GM21717 (cell line): ENCODE data around the gene MEN1.

Experiments used
- ATAC-seq: cut with Tn5 transposase; IDR thresholded peaks from one replicate; pipeline ENCODE4 v1.9.1; 2021; ENCODE audit warnings: mild to moderate bottlenecking, moderate library complexity; ENCODE audit not compliant: unreplicated experiment

The MEN1 gene

DNA sequence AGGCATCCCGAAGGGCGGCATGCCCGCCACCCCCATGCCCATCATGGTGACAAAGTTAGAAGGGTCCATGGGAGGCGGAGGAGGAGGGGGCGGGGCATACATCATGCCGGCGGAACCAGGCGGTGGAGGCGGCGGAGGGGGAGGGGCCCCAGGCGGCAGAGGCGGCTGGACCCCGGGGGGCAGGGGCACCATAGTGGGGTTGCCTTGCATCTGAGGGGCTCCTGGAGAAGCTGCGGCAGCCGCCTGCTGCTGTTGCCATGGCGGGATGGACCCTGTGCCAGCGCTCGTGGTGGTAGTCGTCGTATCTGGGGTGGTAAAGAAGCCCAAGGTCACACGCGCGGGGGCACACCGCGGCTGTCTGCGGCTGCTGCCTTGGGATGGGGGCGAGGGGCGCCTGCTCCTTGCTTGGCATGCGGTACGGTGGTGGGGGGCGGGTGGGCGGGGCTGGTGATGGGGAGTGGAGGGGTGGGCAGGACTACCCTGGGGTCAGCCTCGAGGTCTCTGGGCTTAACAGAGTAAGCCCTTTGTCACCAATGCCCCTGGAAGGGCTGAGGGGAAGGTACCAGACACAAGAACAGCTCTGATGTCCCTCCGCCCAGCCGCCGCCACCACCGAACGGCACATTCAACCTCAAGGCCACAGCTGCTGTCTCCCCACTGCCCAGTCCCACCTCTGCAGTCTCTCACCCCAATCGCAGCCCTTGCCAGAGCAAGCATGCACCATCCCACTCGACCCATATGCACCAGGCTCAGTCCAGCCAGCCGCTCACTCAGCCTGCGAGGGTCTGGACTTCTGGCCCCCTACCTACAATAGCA is 44.3 kb downstream of the MEN1 start:
- no peak for ATAC-seq

DNA sequence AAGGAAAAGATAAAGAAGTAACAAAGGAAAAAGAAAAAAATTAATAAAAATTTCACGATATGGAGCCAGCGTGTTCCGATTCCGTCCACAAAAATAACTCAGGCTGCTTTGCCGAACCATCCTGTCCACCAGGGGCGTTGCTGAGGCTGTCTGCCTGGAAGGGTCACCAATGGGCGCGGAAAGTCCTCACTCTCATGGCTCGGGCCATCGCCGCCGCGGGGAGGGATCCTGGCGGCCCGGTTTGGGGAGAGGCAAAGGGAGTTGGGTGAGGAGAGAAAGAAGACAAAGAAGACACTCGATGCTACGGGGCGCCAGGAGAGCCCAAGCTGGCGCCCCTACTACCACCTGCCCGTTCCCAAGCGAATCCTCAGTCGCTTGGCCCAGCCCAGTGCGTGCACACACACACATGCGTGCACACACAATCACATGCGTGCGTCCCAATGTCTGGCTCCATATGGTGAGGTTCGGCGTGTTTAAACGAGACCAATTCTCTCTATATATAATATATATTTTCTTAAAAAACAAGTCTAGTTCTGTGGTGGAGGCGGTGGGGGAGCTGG is 45.0 kb downstream of the MEN1 start:
- no peak for ATAC-seq

DNA sequence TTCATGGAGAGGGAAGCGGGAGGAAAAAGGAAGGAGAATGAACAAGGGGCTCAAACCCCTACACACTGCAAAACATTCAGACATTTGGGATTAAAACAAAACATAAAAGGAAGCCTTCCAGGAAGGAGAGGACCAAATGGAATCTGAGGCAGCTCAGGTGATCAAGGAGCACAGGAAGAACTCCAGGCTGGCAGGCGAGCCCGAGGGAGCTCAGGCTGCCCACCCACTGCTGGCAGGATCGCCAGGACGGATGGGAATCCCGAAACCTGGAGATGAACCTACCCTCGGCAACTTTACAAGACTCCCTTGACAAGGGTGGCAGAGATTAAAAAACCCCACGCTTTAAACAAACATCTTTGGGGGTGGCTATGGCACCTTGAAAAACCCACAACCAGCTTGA is 45.6 kb downstream of the MEN1 start:
- ATAC-seq, result no peak

DNA sequence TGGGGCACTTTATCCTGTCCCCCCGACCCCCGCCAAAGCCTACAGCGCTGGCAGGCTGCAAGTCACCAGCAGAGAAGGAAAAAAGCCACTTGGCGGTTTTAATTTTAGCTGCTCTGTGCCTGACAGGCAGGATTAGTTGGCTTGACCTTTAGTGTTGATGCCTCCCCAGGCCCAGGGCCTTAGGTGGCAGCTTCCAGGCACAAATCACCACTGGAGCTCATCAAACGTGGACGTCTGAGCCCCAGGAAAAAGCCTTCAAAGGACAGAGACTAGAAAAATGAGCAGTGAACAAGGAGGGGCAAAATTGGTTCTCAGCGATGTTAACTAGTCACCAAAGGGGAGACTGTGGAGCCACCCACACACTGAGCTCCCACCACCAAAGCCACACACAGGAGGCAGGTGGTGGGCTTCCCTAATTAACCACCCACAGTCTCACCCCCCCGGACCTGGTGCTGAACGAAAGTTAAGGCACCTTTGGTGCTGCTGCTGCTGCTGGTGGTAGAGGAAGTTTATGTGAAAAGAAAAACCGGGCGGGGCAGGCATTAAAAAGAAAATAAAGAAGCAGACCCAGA is 46.2 kb downstream of the MEN1 start:
- no peak for ATAC-seq

DNA sequence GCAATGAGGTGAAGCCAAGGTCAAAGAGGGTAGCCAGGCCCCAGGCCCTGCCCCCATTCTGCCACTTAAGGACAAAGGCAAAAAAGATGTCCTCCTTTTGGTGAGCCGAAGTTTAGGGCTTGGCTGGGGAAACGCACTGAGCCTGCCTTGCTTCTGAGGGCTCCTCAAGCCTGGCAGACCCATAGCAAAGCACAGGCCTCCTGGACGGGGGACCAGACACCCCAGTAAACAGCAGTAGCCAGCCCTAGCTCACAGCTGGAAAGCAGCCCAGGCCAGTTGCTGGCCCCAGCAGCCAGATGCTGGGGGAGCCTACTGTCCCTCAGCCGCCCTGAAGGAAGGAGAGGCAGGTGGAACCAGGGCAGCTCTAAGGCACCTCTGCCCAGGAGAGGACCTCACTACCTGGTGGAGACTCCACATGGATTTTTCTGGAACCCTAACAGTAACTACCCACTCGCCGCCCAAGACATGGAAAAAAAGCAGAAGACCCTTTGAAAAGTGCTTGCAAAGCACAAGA is 46.8 kb downstream of the MEN1 start:
- no peak for ATAC-seq

DNA sequence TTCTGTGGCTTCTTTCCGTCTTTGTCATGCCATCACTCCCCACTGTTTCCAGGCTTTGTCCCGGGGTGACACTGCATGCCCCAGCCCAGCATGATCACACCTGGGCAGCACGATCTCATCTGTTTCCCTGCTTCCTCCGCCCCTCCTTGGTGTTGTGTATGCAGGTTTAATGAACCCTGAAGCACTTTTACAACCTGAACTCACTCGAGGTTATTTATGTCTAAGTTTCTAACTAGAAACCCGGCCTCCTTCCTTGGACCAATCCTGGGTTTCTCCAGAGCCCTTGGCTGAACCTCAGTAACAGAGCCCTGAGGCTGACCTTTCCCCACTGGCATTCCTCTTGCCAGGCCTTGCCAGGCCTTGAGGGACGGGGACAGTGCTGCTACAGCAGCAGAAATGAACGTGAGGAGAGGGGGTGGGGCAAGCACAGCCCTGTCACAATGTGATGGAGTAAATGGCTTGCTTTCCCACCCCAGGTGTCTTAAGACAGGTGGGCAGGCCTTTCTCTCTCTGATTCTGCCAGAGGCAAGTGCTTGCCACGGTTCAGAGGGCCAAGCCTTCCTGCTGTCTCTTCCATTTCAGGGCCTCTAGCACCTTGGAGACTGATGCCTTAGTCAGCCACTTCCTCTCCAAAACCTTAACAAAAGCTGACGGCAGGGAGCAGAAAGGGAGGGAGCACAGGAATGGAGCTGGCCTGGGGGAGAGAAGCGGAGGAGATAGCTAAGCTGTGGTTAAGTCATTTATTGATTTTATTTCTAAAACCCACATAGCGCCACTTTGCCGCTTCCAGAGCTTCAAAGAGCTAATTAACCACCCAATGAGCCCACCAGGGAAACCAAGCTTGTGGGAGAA is 47.5 kb downstream of the MEN1 start:
- no peak for ATAC-seq

DNA sequence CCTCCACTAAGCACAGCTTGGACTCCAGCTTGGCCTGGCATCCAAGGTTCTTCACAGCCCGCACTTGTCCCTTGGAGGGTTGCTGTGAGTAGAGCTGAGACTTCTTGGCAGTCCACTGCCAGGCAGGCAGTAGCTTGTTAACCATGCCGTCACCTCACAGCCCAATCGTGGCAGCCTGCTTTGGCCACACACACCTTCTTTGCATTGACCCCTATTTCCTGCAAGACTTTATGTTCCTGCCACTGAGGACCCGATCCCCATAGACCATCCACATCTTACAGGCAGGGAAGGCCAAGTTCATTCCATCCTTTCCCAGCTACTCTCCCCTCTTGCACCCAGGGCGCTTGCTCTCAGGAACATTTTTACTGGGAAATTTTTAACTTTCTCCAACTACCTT is 48.1 kb downstream of the MEN1 start:
- ATAC-seq, result no peak

DNA sequence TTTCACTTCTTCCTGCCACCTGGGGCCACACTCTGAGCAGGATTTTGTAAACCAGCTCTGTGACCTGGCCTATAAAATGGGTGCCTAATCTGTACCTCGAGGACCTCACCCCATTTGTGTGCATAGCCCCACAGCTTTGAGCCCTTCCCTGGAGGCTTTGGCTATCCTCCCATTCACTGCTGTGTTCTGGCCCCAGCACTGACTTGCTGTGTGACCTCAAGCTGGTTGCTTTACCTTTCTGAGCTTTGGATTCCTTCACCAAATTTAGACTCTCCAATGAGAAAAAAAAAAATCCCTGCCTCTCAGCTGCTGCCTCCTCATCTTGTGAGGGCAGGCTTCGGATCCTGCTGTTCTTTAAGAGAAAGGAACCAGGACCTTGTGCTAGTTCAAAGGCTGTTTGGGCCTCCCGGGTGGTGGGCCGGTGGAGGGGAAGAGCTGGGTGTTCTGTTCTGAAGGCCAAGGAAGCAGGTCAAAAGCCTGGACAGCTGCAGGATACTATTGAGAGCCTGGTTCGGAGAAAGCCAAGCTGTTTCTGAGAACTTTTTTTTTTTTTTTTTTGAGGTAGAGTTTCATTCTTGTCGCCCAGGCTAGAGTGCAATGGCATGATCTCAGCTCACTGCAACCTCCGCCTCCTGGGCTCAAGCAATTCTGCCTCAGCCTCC is 49.5 kb downstream of the MEN1 start:
- no peak for ATAC-seq

DNA sequence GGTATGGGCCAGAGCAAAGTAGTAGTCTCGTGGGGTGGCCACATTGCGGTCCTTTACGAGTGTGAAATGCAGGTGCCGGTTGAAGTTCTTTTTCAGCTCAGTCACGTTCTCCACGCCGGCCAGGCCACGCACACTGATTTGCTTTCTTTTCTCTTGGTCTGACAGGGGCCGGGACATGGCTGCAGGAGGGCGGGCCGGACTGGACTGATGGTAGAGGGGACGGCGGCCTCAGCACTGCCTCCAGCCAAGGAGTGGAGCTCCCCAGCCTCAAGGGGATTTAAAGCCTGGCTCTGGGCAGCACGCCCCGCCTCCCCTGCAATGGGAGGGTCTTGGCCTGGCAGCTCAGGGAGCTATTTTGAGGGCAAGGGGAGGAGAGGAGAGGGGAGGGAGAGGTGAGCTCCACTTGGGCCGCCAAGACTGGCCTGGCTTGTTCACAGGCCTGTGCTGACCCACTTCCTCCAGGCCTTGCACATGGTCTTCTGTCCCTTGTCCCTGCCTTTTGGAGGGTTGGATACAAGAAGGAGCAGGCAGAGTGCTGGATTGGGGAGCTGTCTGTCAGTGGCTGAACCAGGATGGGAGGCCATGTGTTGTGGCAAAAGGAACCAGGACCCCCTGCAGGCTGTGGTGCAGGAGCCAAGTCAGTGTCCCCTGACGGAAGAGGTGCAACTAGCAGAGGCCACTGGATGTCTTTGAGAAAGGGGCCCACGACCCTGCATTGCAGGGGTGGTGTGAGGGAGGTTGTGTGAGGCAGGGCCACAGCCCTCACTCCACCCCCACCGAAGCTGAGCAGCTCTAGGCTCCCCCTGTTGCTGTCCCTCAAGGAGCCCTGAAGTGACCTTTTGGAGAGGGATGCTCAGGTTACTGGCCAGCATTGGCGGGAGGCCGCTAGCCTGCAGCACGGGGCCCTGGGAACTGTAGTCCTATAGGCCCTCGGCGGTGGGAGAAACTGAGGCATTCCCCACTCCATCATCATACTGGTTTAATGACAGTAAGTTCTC is 50.3 kb downstream of the MEN1 start, which contains the start of gene PYGM:
PYGM (minus strand) TSS at position 253 of the 998 bp plus-strand sequence; CDS start at position 177, 76 bp downstream.
- no peak for ATAC-seq

DNA sequence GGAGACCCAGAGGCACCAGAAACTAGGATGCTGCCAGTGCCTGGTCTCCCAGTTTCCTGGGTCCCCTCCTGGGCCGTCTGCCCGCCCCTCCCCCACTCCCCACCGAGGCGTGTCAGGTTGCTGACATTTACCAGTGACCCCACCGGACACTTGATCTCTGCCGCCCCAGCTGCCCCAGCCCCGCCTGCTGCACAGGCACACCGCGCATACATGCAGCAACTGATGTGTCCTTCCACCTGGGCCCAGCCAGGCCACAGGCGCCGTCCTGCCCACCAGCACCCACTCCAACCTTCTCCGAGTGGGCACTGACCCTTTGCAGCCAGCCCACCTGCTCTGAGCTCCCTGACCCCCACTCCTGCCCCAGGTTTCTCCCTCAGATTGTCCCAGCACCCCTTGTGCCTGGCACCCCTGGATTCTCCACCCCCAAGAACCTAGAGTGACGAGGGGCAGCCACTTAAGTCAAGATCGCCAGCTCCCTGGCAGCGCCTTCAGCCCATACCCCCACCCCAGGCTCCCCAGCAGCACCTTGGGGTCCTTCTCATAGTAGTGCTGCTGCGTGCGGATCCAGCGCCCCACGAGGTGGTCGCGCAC is 51.1 kb downstream of the MEN1 start:
- no peak for ATAC-seq

DNA sequence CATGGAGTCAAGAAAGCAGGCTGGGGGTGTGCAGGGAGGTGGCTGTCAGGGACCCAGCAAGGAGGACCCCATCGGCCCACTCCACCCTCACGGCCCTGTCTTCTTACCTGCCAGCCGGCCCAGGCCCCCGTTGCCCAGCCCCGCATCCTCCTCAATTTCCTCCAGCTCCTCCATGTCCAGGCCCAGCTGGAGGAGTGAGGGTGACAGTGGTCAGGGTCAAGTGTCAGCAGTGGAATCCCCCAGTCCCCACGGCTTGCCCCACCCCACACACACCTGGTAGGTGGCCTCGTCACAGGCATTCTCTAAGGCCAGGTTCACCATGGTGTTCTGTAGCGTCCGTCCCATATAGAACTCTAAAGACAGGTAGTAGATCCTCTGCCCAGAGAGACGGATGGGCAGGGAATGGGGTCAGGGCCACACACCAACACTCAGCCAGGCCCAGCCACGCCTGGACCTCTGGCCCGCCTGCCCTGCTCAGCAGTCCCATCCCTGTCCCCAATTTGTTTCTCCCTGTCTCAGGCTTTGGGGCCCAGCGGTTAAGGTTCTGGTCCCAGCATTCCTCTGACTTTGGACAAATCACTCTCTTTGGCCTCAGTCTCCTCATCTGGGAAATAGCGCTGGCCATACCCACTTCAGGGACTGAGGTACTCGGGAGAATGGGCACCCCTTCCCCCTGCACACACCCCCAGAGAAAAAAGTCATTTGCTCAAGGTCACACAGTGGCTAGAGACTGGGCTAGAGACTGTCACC is 51.8 kb downstream of the MEN1 start:
- no peak for ATAC-seq

DNA sequence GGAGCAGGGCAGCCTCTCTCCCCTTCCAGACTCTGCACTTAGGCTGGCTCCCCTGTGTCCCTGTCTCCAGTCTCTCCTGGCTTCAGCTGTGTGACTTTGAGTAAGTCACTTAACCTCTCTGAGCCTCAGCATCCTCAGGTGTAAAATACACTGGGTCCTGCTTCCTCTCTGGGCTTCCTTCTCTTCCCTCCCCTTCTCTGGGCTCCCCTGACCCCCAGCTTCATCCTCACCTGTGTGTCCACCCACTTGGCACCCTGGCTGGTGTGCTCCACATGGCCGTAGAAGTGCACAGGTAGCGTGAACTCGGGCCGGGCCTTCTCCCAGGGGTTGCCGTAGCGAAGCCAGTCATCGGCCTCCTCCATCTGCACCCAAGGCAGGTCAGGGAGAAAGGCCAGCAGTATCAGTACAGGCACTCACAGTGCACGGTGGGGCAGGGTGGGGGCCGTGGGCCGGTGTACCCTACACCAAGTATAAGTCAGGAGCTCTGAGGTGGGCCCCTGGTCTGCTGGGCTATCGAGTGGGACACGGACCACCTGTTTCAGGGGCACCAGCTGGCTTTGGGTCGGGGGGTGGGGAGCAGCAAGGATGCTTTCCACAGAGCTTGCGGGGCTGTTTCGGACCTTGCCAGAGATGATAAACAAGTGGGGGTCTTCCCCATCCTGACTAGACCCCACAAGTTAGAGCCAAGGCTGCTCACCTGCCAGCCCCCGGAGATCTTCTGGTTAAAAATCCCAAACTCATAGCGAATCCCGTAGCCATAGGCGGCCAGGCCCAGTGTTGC is 52.6 kb downstream of the MEN1 start:
- ATAC-seq, result no peak

DNA sequence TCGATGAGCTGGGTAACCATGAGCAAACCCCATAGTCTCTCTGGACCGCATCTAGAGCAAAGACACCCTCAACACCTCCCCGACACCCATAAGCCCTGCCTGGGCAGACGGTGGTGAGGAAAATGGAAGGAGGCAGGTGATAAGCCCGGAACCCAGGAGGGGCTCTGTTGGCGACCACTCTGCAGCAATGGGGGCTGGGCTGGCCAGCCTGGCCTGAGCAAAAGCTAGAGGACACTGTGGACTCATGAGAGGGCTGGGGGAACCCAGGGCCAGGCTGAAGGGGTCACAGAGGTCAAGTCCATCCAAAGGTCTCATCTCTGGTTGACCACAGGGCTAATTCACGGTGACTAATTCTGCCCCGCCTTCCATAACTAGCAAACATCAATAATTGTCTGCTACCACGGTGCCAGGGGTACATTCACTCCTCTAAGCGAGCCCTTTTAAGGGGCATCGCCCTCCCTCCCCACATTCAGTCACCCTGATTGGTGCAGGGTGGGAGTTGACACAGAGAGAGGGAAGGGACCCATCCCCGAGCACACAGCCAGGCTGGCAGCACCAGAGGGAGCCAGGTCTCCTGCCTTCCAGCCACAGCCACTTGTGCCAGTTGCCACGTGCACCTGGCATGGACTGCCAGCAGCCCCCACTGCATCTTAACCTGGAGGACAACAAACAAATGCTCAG is 54.5 kb downstream of the MEN1 start:
- no peak for ATAC-seq

DNA sequence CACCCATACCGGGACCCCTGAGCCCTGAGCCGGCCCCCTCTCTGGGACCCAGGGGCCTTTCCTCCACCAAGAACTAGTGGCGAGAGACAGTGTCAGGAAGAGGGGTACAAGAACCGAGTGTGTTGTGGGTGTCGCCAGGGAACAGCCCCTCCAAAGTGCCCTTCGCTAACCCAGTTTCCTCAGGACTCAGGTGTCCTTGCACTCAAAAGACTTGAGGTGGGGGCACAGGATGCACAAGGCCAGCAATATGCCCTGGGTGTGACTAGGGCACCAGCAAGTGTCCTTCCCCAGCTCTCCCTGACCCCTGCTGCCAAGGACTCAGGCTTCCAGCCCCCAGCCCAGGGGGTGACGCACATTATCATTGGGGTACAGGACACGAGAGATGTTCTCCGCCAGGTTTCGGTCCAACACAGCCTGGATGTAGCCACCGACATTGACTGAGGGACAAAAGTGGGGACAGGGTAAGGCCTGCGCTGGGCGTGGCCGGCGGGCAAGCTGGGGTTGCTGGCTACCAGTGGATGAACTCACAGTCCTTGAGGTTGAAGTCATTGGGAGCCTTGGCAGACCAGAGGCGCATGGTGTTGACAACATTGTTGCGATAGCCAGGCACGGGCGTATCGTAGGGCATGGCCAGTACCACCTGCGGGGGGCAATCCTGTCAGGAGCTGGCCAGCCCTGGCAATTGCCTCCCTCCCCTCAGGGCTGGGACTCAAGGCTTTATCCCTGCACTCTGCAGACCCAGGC is 55.3 kb downstream of the MEN1 start:
- ATAC-seq, result no peak

DNA sequence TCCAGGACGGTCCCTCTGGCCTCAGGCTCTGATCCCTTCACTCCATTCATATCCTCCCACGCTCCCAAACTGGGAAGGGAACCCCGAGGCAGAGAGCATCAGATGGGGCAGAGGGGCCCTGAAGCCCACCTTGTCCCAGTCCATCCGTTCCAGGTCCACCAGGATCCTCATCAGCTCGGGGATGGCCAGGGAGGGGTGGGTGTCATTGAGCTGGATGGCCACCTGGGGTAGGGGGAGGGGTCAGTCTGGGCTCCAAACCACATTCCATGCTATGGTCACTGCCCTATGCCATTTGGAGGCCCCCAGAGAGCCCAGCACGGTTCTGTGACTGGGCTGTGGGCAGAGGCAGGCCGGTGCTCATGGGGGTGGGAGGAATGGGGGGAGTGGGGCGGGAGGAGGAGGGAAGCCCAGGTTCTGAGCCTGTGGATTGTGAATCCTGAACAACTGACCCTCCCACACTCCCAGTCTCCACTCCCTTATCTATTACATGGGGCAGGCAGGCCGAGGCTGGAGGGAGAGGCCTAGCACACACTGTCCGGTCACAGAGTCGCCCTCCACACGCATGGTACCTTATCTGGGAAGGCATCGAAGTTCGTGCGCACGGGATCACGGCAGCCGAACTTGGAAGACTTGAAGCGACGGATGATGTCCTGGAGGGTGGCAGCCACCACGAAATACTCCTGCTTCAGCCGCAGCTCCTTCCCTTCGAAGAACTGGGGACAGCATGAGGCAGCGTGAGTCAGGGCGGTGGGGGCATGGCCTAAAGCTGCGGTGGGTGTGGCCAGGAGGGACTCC is 56.0 kb downstream of the MEN1 start:
- no peak for ATAC-seq
